HL-60/S4 (cell line): Measurements from ENCODE around the gene AHRR.

ENCODE experiments used
- in situ Hi-C: fragments of 300-500 bp; cut with MboI; formaldehyde crosslinking; loops from 2 replicates; pipeline ENCODE4 v1.14.3; 2022; ENCODE audit warnings: low sequenced_read_pairs

The AHRR gene

GRCh38 chr5:435961-436640 is 114.6 kb downstream of the AHRR start:
- in situ Hi-C loops = loop anchor here (10.0 kb wide), 1 partner anchor 121 kb away; no protein-coding TSS in a partner anchor

- in situ Hi-C loops = loop anchor here (10.0 kb wide), 1 partner anchor 122 kb away; no protein-coding TSS in a partner anchor
Observed at GRCh38 chr5:436641-436975, 115.1 kb downstream of the AHRR start.

- in situ Hi-C loops = loop anchor here (10.0 kb wide), 1 partner anchor 123 kb away; no protein-coding TSS in a partner anchor
Observed at GRCh38 chr5:437281-437771, 115.8 kb downstream of the AHRR start.

- in situ Hi-C loops = loop anchor here (10.0 kb wide), 1 partner anchor 124 kb away; no protein-coding TSS in a partner anchor
Observed at GRCh38 chr5:438481-438981, 117.0 kb downstream of the AHRR start.

- in situ Hi-C loops = loop anchor here (10.0 kb wide), 1 partner anchor 124 kb away; no protein-coding TSS in a partner anchor
Observed at GRCh38 chr5:439181-439580, 117.7 kb downstream of the AHRR start.

- in situ Hi-C loops = loop anchor here (10.0 kb wide), 1 partner anchor 125 kb away; no protein-coding TSS in a partner anchor
Observed at GRCh38 chr5:439636-440035, 118.1 kb downstream of the AHRR start.

GRCh38 chr5:440401-441201 is 119.1 kb downstream of the AHRR start:
- in situ Hi-C loops = no loop called here

- in situ Hi-C loops = no loop called here
Observed at GRCh38 chr5:441996-442334, 120.5 kb downstream of the AHRR start.

- in situ Hi-C loops = no loop called here
Observed at GRCh38 chr5:442335-443238, 121.1 kb downstream of the AHRR start, which contains the start of gene EXOC3. Gene EXOC3, plus strand, starts transcription at chr5:443176. Its CDS starts 3,030 bp downstream, at chr5:446206.

- in situ Hi-C loops = no loop called here
Observed at GRCh38 chr5:443239-444151, 122.0 kb downstream of the AHRR start.

- in situ Hi-C loops = no loop called here
Observed at GRCh38 chr5:444226-444625, 122.7 kb downstream of the AHRR start.

- in situ Hi-C loops = no loop called here
Observed at GRCh38 chr5:445591-445990, 124.1 kb downstream of the AHRR start.

- in situ Hi-C loops = no loop called here
Observed at GRCh38 chr5:446066-446882, 124.8 kb downstream of the AHRR start.

GRCh38 chr5:446883-447263 is 125.4 kb downstream of the AHRR start:
- in situ Hi-C loops = no loop called here

GRCh38 chr5:447501-447900 is 126.0 kb downstream of the AHRR start:
- in situ Hi-C loops = no loop called here

- in situ Hi-C loops = no loop called here
Observed at GRCh38 chr5:448061-448765, 126.7 kb downstream of the AHRR start.

- in situ Hi-C loops = no loop called here
Observed at GRCh38 chr5:448766-449090, 127.2 kb downstream of the AHRR start.

GRCh38 chr5:449151-449550 is 127.6 kb downstream of the AHRR start:
- in situ Hi-C loops = no loop called here
